ENCODE measurements around the gene MAP1A.
"Not testable (repeated sequence)": the region's sequence is repeated elsewhere in the genome, so short reads cannot be mapped to it uniquely, and the experiment has no call there.

Gene MAP1A

GRCh38 chr15:43528542-43529007, 11.2 kb downstream of the MAP1A start:
- in situ Hi-C loops (cut with MboI; ENCODE audit: low pct_unique_long_range_greater_than_20kb, low sequenced_read_pairs, unreplicated experiment), result no loop called here
- DNase-seq (ENCODE audit: low spot score), result no peak
- no peak for TF ChIP-seq CTCF (IDR thresholded peaks at IDR 0.05; ENCODE audit: extremely low read depth, insufficient read depth, missing control alignments)

DNA sequence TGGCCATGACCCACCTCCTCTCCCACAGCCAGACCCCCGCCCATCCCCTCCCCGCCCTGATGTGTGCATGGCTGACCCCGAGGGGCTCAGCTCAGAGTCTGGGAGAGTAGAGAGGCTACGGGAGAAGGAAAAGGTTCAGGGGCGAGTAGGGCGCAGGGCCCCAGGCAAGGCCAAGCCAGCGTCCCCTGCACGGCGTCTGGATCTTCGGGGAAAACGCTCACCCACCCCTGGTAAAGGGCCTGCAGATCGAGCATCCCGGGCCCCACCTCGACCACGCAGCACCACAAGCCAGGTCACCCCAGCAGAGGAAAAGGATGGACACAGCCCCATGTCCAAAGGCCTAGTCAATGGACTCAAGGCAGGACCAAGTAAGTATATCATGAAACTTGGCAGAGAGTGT, 11.7 kb downstream of the MAP1A start:
- DNase-seq (ENCODE audit: low spot score), result no peak
- TF ChIP-seq CTCF (IDR thresholded peaks at IDR 0.05; ENCODE audit: extremely low read depth, insufficient read depth, missing control alignments), result no peak
- in situ Hi-C loops (cut with MboI; ENCODE audit: low pct_unique_long_range_greater_than_20kb, low sequenced_read_pairs, unreplicated experiment), result no loop called here

- in situ Hi-C loops (cut with MboI; ENCODE audit: low pct_unique_long_range_greater_than_20kb, low sequenced_read_pairs, unreplicated experiment), result no loop called here
- no peak for TF ChIP-seq CTCF (IDR thresholded peaks at IDR 0.05; ENCODE audit: extremely low read depth, insufficient read depth, missing control alignments)
- peak; percentile 6 for DNase-seq (ENCODE audit: low spot score)
These were observed 12.4 kb downstream of the MAP1A start for GRCh38 chr15:43529587-43530345.

GRCh38 chr15:43531018-43531670, 13.7 kb downstream of the MAP1A start:
- no peak for DNase-seq (ENCODE audit: low spot score)
- in situ Hi-C loops (cut with MboI; ENCODE audit: low pct_unique_long_range_greater_than_20kb, low sequenced_read_pairs, unreplicated experiment), result no loop called here
- no peak for TF ChIP-seq CTCF (IDR thresholded peaks at IDR 0.05; ENCODE audit: extremely low read depth, insufficient read depth, missing control alignments)

- in situ Hi-C loops (cut with MboI; ENCODE audit: low pct_unique_long_range_greater_than_20kb, low sequenced_read_pairs, unreplicated experiment); DNase-seq (ENCODE audit: low spot score): not testable (repeated sequence)
These were observed 15.4 kb downstream of the MAP1A start for GRCh38 chr15:43532826-43533225.

GRCh38 chr15:43534897-43535296, 17.5 kb downstream of the MAP1A start:
- DNase-seq (ENCODE audit: low spot score), result no peak
- in situ Hi-C loops (cut with MboI; ENCODE audit: low pct_unique_long_range_greater_than_20kb, low sequenced_read_pairs, unreplicated experiment), result no loop called here
- TF ChIP-seq CTCF (IDR thresholded peaks at IDR 0.05; ENCODE audit: extremely low read depth, insufficient read depth, missing control alignments), result no peak

DNA sequence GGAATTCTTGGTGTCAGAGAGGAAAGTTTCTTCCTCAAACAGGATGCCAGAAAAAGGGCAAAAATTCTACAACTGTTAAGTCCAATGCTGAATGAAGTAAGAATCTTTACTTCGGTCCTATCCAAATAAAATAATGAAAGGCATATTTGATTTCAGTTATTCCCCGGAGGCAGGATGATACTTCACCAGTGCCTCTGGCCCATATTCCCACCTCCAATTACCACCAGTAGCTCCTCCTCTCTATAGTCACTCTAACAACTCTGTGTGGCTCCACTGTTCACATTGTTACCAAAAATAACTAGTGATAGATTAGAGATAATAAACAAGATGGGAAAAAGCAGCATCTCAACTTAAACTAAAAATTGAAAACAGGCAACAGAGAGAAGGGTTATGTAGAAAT, 20.7 kb downstream of the MAP1A start:
- no peak for TF ChIP-seq CTCF (IDR thresholded peaks at IDR 0.05; ENCODE audit: extremely low read depth, insufficient read depth, missing control alignments)
- in situ Hi-C loops (cut with MboI; ENCODE audit: low pct_unique_long_range_greater_than_20kb, low sequenced_read_pairs, unreplicated experiment), result no loop called here
- no peak for DNase-seq (ENCODE audit: low spot score)
